HEK293 (cell line): ENCODE results near the gene PPIL4.
A peak's percentile ranks its signal among the peaks of the same experiment; 100 is the strongest.

Source experiments
- GLIS1 ChIP-seq: fragments of 450-650 bp; formaldehyde crosslinking; IDR thresholded peaks from 2 replicates; pipeline ENCODE4 v1.5.1; 2016; ENCODE audit warnings: missing biosample characterization, missing genetic modification characterization
- GLIS2 ChIP-seq: fragments of 450-650 bp; formaldehyde crosslinking; IDR thresholded peaks from 2 replicates; pipeline ENCODE4 v1.5.1; 2016; ENCODE audit warnings: missing biosample characterization, missing genetic modification characterization
- KLF8 ChIP-seq: fragments of 450-650 bp; formaldehyde crosslinking; IDR thresholded peaks from 2 replicates; pipeline ENCODE4 v1.5.1; 2016; ENCODE audit warnings: missing biosample characterization, missing genetic modification characterization
- KLF9 ChIP-seq: fragments of 450-650 bp; formaldehyde crosslinking; IDR thresholded peaks from 2 replicates; pipeline ENCODE4 v1.5.1; 2016; ENCODE audit warnings: missing biosample characterization, missing genetic modification characterization, low read depth
- REPIN1 ChIP-seq: fragments of 450-650 bp; formaldehyde crosslinking; IDR thresholded peaks from 2 replicates; pipeline ENCODE4 v1.5.1; 2017; ENCODE audit warnings: missing biosample characterization, missing genetic modification characterization, low read depth
- ZBTB17 ChIP-seq: fragments of 450-650 bp; formaldehyde crosslinking; IDR thresholded peaks from 2 replicates; pipeline ENCODE4 v1.5.1; 2016; ENCODE audit warnings: missing biosample characterization, missing genetic modification characterization
- ZNF132 ChIP-seq: fragments of 450-650 bp; formaldehyde crosslinking; IDR thresholded peaks from 2 replicates; pipeline ENCODE4 v1.5.1; 2017; ENCODE audit warnings: missing biosample characterization, missing genetic modification characterization, borderline replicate concordance
- ZNF146 ChIP-seq: fragments of 450-650 bp; formaldehyde crosslinking; IDR thresholded peaks from 2 replicates; pipeline ENCODE4 v1.5.1; 2016; ENCODE audit warnings: missing biosample characterization, missing genetic modification characterization
- ZNF174 ChIP-seq: fragments of 450-650 bp; formaldehyde crosslinking; IDR thresholded peaks from 2 replicates; pipeline ENCODE4 v1.5.0; 2017; ENCODE audit warnings: missing biosample characterization, mild to moderate bottlenecking, missing genetic modification characterization
- ZNF48 ChIP-seq: fragments of 450-650 bp; formaldehyde crosslinking; IDR thresholded peaks from 2 replicates; pipeline ENCODE4 v1.5.1; 2016; ENCODE audit warnings: missing biosample characterization, missing genetic modification characterization
- ZNF530 ChIP-seq: fragments of 450-650 bp; formaldehyde crosslinking; IDR thresholded peaks from 2 replicates; pipeline ENCODE4 v1.5.1; 2016; ENCODE audit warnings: low read depth, missing biosample characterization, missing genetic modification characterization
- ZNF600 ChIP-seq: fragments of 450-650 bp; formaldehyde crosslinking; IDR thresholded peaks from 2 replicates; pipeline ENCODE4 v1.5.1; 2016; ENCODE audit warnings: missing biosample characterization, missing genetic modification characterization
- ZNF707 ChIP-seq: fragments of 450-650 bp; formaldehyde crosslinking; IDR thresholded peaks from 2 replicates; pipeline ENCODE4 v1.5.1; 2016; ENCODE audit warnings: missing biosample characterization, missing genetic modification characterization
- ZNF776 ChIP-seq: fragments of 450-650 bp; formaldehyde crosslinking; IDR thresholded peaks from 2 replicates; pipeline ENCODE4 v1.5.0; 2017; ENCODE audit warnings: missing biosample characterization, missing genetic modification characterization, borderline replicate concordance
- ZSCAN30 ChIP-seq: fragments of 450-650 bp; IDR thresholded peaks from 2 replicates; pipeline ENCODE4 v1.5.1; 2018; ENCODE audit warnings: missing biosample characterization, mild to moderate bottlenecking, missing genetic modification characterization, moderate library complexity
- ZXDB ChIP-seq: fragments of 450-650 bp; formaldehyde crosslinking; IDR thresholded peaks from 2 replicates; pipeline ENCODE4 v1.5.1; 2016; ENCODE audit warnings: missing biosample characterization, missing genetic modification characterization
- TF ChIP-seq, protein P1 (sequence below): fragments of 450-650 bp; formaldehyde crosslinking; IDR thresholded peaks from 2 replicates; pipeline ENCODE4 v1.5.1; 2016; ENCODE audit warnings: missing biosample characterization, missing genetic modification characterization, borderline replicate concordance
- TF ChIP-seq, protein P2 (sequence below): fragments of 450-650 bp; formaldehyde crosslinking; IDR thresholded peaks from 2 replicates; pipeline ENCODE4 v1.5.1; 2016; ENCODE audit warnings: missing biosample characterization, missing genetic modification characterization
- TF ChIP-seq, protein P3 (sequence below): fragments of 450-650 bp; formaldehyde crosslinking; IDR thresholded peaks from 2 replicates; pipeline ENCODE4 v1.5.1; 2016; ENCODE audit warnings: missing biosample characterization, missing genetic modification characterization
- TF ChIP-seq, protein P4 (sequence below): fragments of 450-650 bp; formaldehyde crosslinking; IDR thresholded peaks from 2 replicates; pipeline ENCODE4 v1.5.1; 2016; ENCODE audit warnings: missing biosample characterization, missing genetic modification characterization
- TF ChIP-seq, protein P5 (sequence below): fragments of 450-650 bp; formaldehyde crosslinking; conservative IDR thresholded peaks from 2 replicates; pipeline ENCODE4 v1.5.1; 2016; ENCODE audit warnings: low read depth, missing biosample characterization, missing genetic modification characterization

The PPIL4 gene

DNA sequence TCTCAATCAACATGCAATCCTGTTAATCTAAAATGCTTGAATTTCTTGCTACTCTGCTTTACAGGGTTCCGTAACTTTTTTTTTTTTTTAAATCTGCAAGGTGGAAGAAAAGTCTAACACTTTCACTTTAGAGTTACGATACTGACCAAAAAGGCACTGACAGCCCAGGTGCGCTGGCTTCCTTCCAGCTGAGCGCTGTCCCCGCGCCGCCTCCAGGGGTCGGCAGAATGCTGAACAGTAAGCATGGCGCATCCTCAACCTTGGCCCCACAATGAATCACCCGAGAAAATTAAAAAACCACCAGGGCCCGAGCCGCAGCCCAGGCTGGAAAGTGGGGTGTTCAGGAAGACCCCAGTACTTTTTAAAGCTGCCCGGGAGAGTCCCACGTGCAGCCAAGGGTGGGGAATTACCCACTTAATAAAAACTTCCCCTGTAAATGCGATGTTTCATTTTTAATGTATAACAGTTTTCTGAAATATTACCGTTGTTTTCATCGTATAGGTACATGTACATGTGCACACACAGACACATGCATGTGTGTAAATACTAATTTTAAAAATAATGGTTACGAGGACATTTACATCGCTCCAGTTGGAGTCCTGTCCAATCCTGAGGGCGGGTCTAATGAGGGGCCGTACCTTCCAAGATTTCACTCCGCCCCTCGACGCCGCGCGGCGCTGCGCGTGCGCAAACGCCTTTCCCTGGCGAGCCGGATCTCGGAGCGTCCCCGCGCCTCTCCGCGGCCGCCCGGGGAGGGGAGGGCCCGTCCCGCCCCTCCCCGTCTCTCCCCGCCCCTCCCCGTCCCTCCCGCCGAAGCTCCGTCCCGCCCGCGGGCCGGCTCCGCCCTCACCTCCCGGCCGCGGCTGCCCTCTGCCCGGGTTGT is 19.9 kb upstream of the PPIL4 start, which contains the start of gene GINM1 (continued):
- TF ChIP-seq ZNF530 (no peak), ZNF707 (tag by site-specific recombination) (no peak), ZNF146 (no peak), KLF9 (tag by site-specific recombination) (no peak), ZNF48 (tag by site-specific recombination) (no peak), ZSCAN30 (tag by site-specific recombination) (no peak), ZNF132 (tag by site-specific recombination) (no peak), ZBTB17 (tag by site-specific recombination) (peak; percentile 45; the same call in 1 of the 2 replicates), ZNF600 (tag by site-specific recombination) (0 out of 2 replicates have a peak, but pooled peaks have one; percentile 24), GLIS1 (no peak), ZNF174 (tag by site-specific recombination) (no peak), GLIS2 (tag by site-specific recombination) (peak; percentile 12; the same call in 1 of the 2 replicates), ZNF776 (no peak), KLF8 (no peak), ZXDB (tag by site-specific recombination) (peak; percentile 85), REPIN1 (tag by site-specific recombination) (no peak)
- TF ChIP-seq, protein P1, sequence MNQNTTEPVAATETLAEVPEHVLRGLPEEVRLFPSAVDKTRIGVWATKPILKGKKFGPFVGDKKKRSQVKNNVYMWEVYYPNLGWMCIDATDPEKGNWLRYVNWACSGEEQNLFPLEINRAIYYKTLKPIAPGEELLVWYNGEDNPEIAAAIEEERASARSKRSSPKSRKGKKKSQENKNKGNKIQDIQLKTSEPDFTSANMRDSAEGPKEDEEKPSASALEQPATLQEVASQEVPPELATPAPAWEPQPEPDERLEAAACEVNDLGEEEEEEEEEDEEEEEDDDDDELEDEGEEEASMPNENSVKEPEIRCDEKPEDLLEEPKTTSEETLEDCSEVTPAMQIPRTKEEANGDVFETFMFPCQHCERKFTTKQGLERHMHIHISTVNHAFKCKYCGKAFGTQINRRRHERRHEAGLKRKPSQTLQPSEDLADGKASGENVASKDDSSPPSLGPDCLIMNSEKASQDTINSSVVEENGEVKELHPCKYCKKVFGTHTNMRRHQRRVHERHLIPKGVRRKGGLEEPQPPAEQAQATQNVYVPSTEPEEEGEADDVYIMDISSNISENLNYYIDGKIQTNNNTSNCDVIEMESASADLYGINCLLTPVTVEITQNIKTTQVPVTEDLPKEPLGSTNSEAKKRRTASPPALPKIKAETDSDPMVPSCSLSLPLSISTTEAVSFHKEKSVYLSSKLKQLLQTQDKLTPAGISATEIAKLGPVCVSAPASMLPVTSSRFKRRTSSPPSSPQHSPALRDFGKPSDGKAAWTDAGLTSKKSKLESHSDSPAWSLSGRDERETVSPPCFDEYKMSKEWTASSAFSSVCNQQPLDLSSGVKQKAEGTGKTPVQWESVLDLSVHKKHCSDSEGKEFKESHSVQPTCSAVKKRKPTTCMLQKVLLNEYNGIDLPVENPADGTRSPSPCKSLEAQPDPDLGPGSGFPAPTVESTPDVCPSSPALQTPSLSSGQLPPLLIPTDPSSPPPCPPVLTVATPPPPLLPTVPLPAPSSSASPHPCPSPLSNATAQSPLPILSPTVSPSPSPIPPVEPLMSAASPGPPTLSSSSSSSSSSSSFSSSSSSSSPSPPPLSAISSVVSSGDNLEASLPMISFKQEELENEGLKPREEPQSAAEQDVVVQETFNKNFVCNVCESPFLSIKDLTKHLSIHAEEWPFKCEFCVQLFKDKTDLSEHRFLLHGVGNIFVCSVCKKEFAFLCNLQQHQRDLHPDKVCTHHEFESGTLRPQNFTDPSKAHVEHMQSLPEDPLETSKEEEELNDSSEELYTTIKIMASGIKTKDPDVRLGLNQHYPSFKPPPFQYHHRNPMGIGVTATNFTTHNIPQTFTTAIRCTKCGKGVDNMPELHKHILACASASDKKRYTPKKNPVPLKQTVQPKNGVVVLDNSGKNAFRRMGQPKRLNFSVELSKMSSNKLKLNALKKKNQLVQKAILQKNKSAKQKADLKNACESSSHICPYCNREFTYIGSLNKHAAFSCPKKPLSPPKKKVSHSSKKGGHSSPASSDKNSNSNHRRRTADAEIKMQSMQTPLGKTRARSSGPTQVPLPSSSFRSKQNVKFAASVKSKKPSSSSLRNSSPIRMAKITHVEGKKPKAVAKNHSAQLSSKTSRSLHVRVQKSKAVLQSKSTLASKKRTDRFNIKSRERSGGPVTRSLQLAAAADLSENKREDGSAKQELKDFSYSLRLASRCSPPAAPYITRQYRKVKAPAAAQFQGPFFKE (tag by site-specific recombination), result no peak
- TF ChIP-seq, protein P2, sequence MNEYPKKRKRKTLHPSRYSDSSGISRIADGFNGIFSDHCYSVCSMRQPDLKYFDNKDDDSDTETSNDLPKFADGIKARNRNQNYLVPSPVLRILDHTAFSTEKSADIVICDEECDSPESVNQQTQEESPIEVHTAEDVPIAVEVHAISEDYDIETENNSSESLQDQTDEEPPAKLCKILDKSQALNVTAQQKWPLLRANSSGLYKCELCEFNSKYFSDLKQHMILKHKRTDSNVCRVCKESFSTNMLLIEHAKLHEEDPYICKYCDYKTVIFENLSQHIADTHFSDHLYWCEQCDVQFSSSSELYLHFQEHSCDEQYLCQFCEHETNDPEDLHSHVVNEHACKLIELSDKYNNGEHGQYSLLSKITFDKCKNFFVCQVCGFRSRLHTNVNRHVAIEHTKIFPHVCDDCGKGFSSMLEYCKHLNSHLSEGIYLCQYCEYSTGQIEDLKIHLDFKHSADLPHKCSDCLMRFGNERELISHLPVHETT (tag by site-specific recombination), result no peak
- TF ChIP-seq, protein P3, sequence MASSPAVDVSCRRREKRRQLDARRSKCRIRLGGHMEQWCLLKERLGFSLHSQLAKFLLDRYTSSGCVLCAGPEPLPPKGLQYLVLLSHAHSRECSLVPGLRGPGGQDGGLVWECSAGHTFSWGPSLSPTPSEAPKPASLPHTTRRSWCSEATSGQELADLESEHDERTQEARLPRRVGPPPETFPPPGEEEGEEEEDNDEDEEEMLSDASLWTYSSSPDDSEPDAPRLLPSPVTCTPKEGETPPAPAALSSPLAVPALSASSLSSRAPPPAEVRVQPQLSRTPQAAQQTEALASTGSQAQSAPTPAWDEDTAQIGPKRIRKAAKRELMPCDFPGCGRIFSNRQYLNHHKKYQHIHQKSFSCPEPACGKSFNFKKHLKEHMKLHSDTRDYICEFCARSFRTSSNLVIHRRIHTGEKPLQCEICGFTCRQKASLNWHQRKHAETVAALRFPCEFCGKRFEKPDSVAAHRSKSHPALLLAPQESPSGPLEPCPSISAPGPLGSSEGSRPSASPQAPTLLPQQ (tag by site-specific recombination), result peak; percentile 91
- TF ChIP-seq, protein P4, sequence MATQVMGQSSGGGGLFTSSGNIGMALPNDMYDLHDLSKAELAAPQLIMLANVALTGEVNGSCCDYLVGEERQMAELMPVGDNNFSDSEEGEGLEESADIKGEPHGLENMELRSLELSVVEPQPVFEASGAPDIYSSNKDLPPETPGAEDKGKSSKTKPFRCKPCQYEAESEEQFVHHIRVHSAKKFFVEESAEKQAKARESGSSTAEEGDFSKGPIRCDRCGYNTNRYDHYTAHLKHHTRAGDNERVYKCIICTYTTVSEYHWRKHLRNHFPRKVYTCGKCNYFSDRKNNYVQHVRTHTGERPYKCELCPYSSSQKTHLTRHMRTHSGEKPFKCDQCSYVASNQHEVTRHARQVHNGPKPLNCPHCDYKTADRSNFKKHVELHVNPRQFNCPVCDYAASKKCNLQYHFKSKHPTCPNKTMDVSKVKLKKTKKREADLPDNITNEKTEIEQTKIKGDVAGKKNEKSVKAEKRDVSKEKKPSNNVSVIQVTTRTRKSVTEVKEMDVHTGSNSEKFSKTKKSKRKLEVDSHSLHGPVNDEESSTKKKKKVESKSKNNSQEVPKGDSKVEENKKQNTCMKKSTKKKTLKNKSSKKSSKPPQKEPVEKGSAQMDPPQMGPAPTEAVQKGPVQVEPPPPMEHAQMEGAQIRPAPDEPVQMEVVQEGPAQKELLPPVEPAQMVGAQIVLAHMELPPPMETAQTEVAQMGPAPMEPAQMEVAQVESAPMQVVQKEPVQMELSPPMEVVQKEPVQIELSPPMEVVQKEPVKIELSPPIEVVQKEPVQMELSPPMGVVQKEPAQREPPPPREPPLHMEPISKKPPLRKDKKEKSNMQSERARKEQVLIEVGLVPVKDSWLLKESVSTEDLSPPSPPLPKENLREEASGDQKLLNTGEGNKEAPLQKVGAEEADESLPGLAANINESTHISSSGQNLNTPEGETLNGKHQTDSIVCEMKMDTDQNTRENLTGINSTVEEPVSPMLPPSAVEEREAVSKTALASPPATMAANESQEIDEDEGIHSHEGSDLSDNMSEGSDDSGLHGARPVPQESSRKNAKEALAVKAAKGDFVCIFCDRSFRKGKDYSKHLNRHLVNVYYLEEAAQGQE (tag by site-specific recombination), result peak; percentile 89
- TF ChIP-seq, protein P5, sequence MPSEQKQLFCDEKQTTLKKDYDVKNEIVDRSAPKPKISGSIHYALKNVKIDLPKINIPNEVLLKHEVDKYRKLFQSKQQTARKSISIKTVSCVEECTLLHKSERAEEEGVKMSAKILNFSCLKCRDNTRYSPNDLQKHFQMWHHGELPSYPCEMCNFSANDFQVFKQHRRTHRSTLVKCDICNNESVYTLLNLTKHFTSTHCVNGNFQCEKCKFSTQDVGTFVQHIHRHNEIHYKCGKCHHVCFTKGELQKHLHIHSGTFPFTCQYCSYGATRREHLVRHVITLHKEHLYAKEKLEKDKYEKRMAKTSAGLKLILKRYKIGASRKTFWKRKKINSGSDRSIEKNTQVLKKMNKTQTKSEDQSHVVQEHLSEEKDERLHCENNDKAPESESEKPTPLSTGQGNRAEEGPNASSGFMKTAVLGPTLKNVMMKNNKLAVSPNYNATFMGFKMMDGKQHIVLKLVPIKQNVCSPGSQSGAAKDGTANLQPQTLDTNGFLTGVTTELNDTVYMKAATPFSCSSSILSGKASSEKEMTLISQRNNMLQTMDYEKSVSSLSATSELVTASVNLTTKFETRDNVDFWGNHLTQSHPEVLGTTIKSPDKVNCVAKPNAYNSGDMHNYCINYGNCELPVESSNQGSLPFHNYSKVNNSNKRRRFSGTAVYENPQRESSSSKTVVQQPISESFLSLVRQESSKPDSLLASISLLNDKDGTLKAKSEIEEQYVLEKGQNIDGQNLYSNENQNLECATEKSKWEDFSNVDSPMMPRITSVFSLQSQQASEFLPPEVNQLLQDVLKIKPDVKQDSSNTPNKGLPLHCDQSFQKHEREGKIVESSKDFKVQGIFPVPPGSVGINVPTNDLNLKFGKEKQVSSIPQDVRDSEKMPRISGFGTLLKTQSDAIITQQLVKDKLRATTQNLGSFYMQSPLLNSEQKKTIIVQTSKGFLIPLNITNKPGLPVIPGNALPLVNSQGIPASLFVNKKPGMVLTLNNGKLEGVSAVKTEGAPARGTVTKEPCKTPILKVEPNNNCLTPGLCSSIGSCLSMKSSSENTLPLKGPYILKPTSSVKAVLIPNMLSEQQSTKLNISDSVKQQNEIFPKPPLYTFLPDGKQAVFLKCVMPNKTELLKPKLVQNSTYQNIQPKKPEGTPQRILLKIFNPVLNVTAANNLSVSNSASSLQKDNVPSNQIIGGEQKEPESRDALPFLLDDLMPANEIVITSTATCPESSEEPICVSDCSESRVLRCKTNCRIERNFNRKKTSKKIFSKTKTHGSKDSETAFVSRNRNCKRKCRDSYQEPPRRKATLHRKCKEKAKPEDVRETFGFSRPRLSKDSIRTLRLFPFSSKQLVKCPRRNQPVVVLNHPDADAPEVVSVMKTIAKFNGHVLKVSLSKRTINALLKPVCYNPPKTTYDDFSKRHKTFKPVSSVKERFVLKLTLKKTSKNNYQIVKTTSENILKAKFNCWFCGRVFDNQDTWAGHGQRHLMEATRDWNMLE (tag by site-specific recombination), result no peak
